Measurements from ENCODE around the gene IL17REL. TPM values are rescaled to one million over a fixed set of nuclear protein-coding genes. Genes with fewer than 3 reads are reported as not detected.

The IL17REL gene
- 0.33 and 0.34 TPM in 2 replicates for total RNA-seq (2013; cell fraction: nucleolus; rRNA removed)
- total RNA-seq (2014; rRNA removed) (not detected in 2 replicates), total RNA-seq (2014; rRNA removed; fragmentation: Illumina TruSeq; extraction: Trizol) (not detected in 2 replicates), total RNA-seq (2021) (not detected in 2 replicates), polyA plus RNA-seq (2011; rRNA removed) (0.03 TPM in 1 of 2 replicates, not detected in the other), polyA plus RNA-seq (2014; fragmentation: Illumina TruSeq; extraction: Trizol) (not detected in 2 replicates), polyA plus RNA-seq (2014; fragmentation: Nextera tagmentation; extraction: Ambion mirVana) (not detected), polyA plus RNA-seq (2014; rRNA removed) (0.06 TPM in 1 of 2 replicates, not detected in the other), polyA plus RNA-seq (2016; fragmentation: Nextera tagmentation; extraction: Ambion mirVana) (not detected), polyA minus RNA-seq (2011; rRNA and poly(A)+ RNA removed) (not detected in 2 replicates), Bru-seq, nascent RNA (percentile 26 among the genes with signal in this experiment), BruChase-seq, experiment 1, labeled RNA remaining after a 6-hour chase (percentile 16 among the genes with signal in this experiment), BruChase-seq, experiment 2, labeled RNA remaining after a 2-hour chase (percentile 17 among the genes with signal in this experiment)
- polyA plus RNA-seq (2011; ENCODE audit: low read depth), result not detected
- polyA plus RNA-seq (2011; cell fraction: cytosol; rRNA removed), result 0.03 TPM in 1 of 2 replicates, not detected in the other
- polyA plus RNA-seq (2011; cell fraction: nucleus; rRNA removed), result 0.10 and 0.20 TPM in 2 replicates
- 0.04 TPM in 1 of 2 replicates, not detected in the other for polyA plus RNA-seq (2012)
- polyA minus RNA-seq (2011; cell fraction: cytosol; rRNA and poly(A)+ RNA removed), result not detected in 2 replicates
- polyA minus RNA-seq (2011; cell fraction: nucleus; rRNA and poly(A)+ RNA removed), result not detected in 2 replicates
- long read RNA-seq, experiment 1, result 0 reads
- long read RNA-seq, experiment 2, result 0 reads

DNA sequence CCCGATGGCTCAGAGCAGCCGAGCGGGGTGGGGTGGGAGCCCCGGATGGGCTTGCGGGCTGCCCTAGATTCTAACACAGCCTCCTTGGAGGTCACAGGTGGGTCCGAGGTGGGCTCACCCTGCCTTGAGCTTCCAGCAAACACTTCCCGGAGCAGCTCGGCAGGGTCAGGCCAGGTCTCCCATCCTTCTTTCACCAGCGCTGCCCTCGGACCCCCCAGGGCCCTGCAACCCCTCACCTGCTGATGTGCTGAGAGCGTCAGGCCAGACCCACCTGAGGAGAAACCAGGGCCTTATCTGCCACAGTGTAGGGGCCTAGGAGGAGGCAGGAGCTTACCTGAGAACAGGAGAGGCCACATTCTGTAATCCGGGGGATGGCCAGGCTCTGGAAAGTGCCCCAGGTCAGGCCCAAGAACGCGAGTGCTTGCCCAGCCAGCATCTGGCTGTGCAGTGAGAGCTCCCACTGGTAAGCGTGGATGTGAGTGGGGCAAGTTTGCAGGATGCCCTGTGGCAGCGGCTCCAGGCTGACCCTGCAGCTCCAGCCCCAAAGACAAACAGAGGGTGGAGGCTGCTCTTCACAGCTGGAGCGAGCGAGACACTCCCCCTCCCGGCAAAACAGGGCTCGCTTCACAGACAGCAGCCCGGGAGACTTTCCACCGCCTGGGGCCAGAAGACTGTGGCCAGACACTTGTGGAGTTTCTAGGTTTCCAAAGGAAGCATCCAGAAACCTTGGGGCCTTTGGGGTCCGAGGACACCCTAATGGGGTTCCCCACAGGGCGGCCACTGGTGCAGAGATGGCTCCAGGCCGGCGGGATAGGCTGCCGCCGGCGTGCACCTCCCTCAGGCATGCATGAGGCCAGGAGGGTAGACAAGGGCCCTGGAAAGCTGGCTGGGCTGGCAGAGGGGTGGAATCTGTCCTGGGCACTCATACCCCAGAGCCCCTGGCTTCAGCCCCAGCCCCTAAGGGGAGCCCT, at the start of gene IL17REL:
IL17REL (minus strand) TSS at position 555 of the 971 bp plus-strand sequence; CDS start at position 436, 119 bp downstream.
- Histone ChIP-seq H2AFZ (ENCODE audit: control insufficient read depth, low read depth, low read length) (no peak within 1 kb of the TSS; the same call in 1 of the 2 replicates), H4K20me1 (ENCODE audit: control insufficient read depth, insufficient read depth) (no peaks in the 10 kb centered on the region), H3K4me3 (no peak within 1 kb of the TSS), H3K79me2 (ENCODE audit: control insufficient read depth, insufficient read depth, low read length) (no peaks in the 10 kb centered on the region), H3K9ac (ENCODE audit: control insufficient read depth, insufficient read depth, low read length) (peak within 1 kb of the TSS; percentile 54; the same call in 1 of the 2 replicates), H3K4me2 (ENCODE audit: control insufficient read depth, insufficient read depth) (peak within 1 kb of the TSS; percentile 30; the same call in 1 of the 2 replicates), H3K36me3 (ENCODE audit: control insufficient read depth in 2 of 2, insufficient read depth in 2 of 2, low read length in 1 of 2) (no peaks in the 10 kb centered on the region), H3K27ac (ENCODE audit: control insufficient read depth, insufficient read depth) (no peak within 1 kb of the TSS; the same call in 1 of the 2 replicates), H3K27me3 (replicated peaks in 1 of 2; ENCODE audit: control insufficient read depth in 2 of 2, insufficient read depth in 2 of 2, low read length in 1 of 2) (no peaks in the 10 kb centered on the region; a peak in 1 of 4 replicates), H3K9me3 (replicated peaks; ENCODE audit: control insufficient read depth, insufficient read depth, low read length) (no peaks in the 10 kb centered on the region), H3K4me1 (ENCODE audit: control insufficient read depth, insufficient read depth, low read length) (peaks cover 31% of the 10 kb centered on the region)
- in situ Hi-C loops (cut with MboI) (no loop called here), intact Hi-C loops (cut with micrococcal nuclease; ENCODE audit: unreplicated experiment) (no loop called here)
- FAIRE-seq (no peak), ATAC-seq (no peak), DNase-seq (ENCODE audit: low read depth, low spot score) (no peak)
- RAD21 ChIA-PET (ENCODE audit: unreplicated experiment), result interaction anchor here (2.1 kb wide), 1 partner anchor 18 kb away, joined by 5 read pairs; no protein-coding TSS in a partner anchor
- no TSS peak for BruUV-seq (replicated peaks)
- TF ChIP-seq NFXL1 (IDR thresholded peaks at IDR 0.05; ENCODE audit: borderline replicate concordance) (no peak), IKZF1 (conservative IDR thresholded peaks at IDR 0.05) (no peak), MTA2 (IDR thresholded peaks at IDR 0.05; ENCODE audit: low read depth) (no peak), ATF7 (IDR thresholded peaks at IDR 0.05; ENCODE audit: low read depth) (no peak), TCF7 (IDR thresholded peaks at IDR 0.05; ENCODE audit: borderline replicate concordance) (no peak), ZSCAN29 (IDR thresholded peaks at IDR 0.05) (no peak), JUNB (IDR thresholded peaks at IDR 0.05) (no peak), RCOR1 (conservative IDR thresholded peaks at IDR 0.05; ENCODE audit: low read depth, low read length) (no peak), RAD51 (IDR thresholded peaks at IDR 0.05) (no peak)
- TF ChIP-seq, protein P1, sequence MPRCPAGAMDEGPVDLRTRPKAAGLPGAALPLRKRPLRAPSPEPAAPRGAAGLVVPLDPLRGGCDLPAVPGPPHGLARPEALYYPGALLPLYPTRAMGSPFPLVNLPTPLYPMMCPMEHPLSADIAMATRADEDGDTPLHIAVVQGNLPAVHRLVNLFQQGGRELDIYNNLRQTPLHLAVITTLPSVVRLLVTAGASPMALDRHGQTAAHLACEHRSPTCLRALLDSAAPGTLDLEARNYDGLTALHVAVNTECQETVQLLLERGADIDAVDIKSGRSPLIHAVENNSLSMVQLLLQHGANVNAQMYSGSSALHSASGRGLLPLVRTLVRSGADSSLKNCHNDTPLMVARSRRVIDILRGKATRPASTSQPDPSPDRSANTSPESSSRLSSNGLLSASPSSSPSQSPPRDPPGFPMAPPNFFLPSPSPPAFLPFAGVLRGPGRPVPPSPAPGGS (IDR thresholded peaks at IDR 0.05; ENCODE audit: borderline replicate concordance, insufficient read depth, low read depth, low read length, poor library complexity, severe bottlenecking), result no peak
- TF ChIP-seq, protein P2, sequence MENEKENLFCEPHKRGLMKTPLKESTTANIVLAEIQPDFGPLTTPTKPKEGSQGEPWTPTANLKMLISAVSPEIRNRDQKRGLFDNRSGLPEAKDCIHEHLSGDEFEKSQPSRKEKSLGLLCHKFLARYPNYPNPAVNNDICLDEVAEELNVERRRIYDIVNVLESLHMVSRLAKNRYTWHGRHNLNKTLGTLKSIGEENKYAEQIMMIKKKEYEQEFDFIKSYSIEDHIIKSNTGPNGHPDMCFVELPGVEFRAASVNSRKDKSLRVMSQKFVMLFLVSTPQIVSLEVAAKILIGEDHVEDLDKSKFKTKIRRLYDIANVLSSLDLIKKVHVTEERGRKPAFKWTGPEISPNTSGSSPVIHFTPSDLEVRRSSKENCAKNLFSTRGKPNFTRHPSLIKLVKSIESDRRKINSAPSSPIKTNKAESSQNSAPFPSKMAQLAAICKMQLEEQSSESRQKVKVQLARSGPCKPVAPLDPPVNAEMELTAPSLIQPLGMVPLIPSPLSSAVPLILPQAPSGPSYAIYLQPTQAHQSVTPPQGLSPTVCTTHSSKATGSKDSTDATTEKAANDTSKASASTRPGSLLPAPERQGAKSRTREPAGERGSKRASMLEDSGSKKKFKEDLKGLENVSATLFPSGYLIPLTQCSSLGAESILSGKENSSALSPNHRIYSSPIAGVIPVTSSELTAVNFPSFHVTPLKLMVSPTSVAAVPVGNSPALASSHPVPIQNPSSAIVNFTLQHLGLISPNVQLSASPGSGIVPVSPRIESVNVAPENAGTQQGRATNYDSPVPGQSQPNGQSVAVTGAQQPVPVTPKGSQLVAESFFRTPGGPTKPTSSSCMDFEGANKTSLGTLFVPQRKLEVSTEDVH (IDR thresholded peaks at IDR 0.05; ENCODE audit: low read depth, partially characterized antibody), result no peak
- TF ChIP-seq, protein P3, sequence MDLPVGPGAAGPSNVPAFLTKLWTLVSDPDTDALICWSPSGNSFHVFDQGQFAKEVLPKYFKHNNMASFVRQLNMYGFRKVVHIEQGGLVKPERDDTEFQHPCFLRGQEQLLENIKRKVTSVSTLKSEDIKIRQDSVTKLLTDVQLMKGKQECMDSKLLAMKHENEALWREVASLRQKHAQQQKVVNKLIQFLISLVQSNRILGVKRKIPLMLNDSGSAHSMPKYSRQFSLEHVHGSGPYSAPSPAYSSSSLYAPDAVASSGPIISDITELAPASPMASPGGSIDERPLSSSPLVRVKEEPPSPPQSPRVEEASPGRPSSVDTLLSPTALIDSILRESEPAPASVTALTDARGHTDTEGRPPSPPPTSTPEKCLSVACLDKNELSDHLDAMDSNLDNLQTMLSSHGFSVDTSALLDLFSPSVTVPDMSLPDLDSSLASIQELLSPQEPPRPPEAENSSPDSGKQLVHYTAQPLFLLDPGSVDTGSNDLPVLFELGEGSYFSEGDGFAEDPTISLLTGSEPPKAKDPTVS (IDR thresholded peaks at IDR 0.05; ENCODE audit: low read depth, low read length), result no peak
- CTCF ChIA-PET, result interaction anchor here (3.0 kb wide), 1 partner anchor 82 kb away, joined by 11 read pairs; no protein-coding TSS in a partner anchor
- WGBS (ENCODE audit: insufficient coverage, insufficient replicate concordance, low lambda C conversion rate, missing lambda C conversion rate), result 84% methylated on average over 29 of the region's 29 CpGs
- SMC1A ChIA-PET (ENCODE audit: uncharacterized antibody, unreplicated experiment), result no interaction called here
- POLR2A ChIA-PET, result interaction anchor here (0.9 to 1.4 kb wide), 3 partner anchors 41 to 52 kb away, joined by 3 to 14 read pairs (median 3); no protein-coding TSS in a partner anchor
